Lung (tissue), 12 donors: ENCODE results near the gene PRDM9. TPM values are rescaled to one million over a fixed set of nuclear protein-coding genes. Genes with fewer than 3 reads are reported as not detected.
"Not testable (repeated sequence)": the region's sequence is repeated elsewhere in the genome, so short reads cannot be mapped to it uniquely, and the experiment has no call there.

Experiments used
- ATAC-seq: fragments of 200-7000 bp; cut with Tn5 transposase; one replicate; pipeline ENCODE4 v1.9.1; 2020; ENCODE audit warnings: moderate number of reproducible peaks; ENCODE audit not compliant: insufficient read depth, low FRiP score
- DNase-seq, 3 donors: peaks; one replicate each; pipeline ENCODE4 v3.0.0-alpha.2; 2013 to 2017
- H3K27ac ChIP-seq, 2 donors: one replicate each; pipeline ENCODE4 v1.5.1; 2013; ENCODE audit warnings: mild to moderate bottlenecking in 2 of 2, moderate library complexity in 2 of 2, control low read depth in 1 of 2, inconsistent platforms in 1 of 2, low read depth in 1 of 2, low read length in 1 of 2
- H3K27me3 ChIP-seq, 3 donors: one replicate each; pipeline ENCODE4 v1.5.1; 2013; ENCODE audit warnings: low read length in 2 of 3; ENCODE audit not compliant: control insufficient read depth in 3 of 3, insufficient read depth in 3 of 3
- H3K36me3 ChIP-seq, 4 donors: one replicate each; pipeline ENCODE4 v1.5.1; 2013; ENCODE audit warnings: low read length in 4 of 4, mild to moderate bottlenecking in 1 of 4, moderate library complexity in 1 of 4; ENCODE audit not compliant: control insufficient read depth in 4 of 4, insufficient read depth in 4 of 4
- H3K4me1 ChIP-seq, 5 donors: one replicate each; pipeline ENCODE4 v1.5.1; 2013; ENCODE audit warnings: low read length in 5 of 5, mild to moderate bottlenecking in 2 of 5, moderate library complexity in 1 of 5; ENCODE audit not compliant: control insufficient read depth in 5 of 5, insufficient read depth in 5 of 5
- H3K4me3 ChIP-seq: one replicate; pipeline ENCODE4 v1.5.1; 2013; ENCODE audit warnings: mild to moderate bottlenecking, control low read depth, moderate library complexity
- H3K9ac ChIP-seq, 2 donors: one replicate each; pipeline ENCODE4 v1.5.1; 2013; ENCODE audit warnings: low read length in 2 of 2, control low read depth in 1 of 2; ENCODE audit not compliant: insufficient read depth in 1 of 2
- H3K9me3 ChIP-seq, 4 donors: one replicate each; pipeline ENCODE4 v1.5.1; 2013; ENCODE audit warnings: low read length in 3 of 4, mild to moderate bottlenecking in 1 of 4, moderate library complexity in 1 of 4; ENCODE audit not compliant: control insufficient read depth in 4 of 4, insufficient read depth in 3 of 4
- CTCF ChIP-seq: IDR thresholded peaks from 2 replicates; pipeline ENCODE4 v1.5.1; 2012; ENCODE audit warnings: mild to moderate bottlenecking; ENCODE audit errors: control extremely low read depth, extremely low read depth
- WGBS, 2 donors: extraction: QIAGEN DNeasy Blood & Tissue Kit; methylation state at CpG; one replicate each; pipeline ENCODE4 v1.1.7; 2013; 5-methylcytosine and 5-hydroxymethylcytosine counted together
- polyA plus RNA-seq, 2 donors: library from polyadenylated mRNA; stranded (reverse); fragments of 200-250 nt; gene quantifications; one replicate each; pipeline ENCODE4 v1.2.1, GENCODE V29; 2013
- total RNA-seq, 2 donors: library from RNA; depleted of rRNA in 1 of 2; stranded (reverse); fragments of >200 nt in 1 of 2; gene quantifications; one replicate each; pipeline ENCODE4 v1.2.1, GENCODE V29; 2014 to 2021
- donor health status: control.
- donor health status: control.
- donor health status: Bipolar disorder and iron deficiency.
- donor health status: healthy.
- donor health status: DM: yes; HTN: yes; CAD: no.

PRDM9 gene
- total and polyA plus RNA-seq, 4 donors: not detected

DNA sequence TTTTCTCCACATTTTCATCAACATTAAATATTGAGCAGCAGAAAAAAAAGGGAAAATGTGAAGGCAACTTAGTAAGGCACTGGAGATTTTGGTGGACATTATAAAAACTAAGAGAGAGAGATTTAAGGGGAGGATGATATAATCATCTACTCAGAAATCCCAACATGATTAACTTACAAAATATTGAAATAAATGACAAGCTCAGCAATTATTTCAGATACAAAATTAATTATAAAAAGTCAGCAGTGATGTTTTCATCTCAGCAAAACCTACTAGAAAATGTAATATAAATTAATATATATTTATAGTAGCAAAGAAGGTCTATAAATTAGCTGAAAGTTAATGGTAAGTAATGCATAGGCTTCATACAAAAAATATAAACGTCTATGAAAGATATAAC, 30.8 kb upstream of the PRDM9 start:
- Histone ChIP-seq H3K9ac (no peak overlapping the region), H3K4me1 (no peaks in the 10 kb centered on the region), H3K36me3 (no peaks in the 10 kb centered on the region), H3K27ac (no peak overlapping the region), H3K27me3 (no peaks in the 10 kb centered on the region), H3K4me3 (no peak overlapping the region), H3K9me3 (no peaks in the 10 kb centered on the region)
- no peak for ATAC-seq
- TF ChIP-seq CTCF: no peak
- WGBS, 2 donors: 80% methylated on average over 1 of the region's 1 CpG
- no peak for DNase-seq

DNA sequence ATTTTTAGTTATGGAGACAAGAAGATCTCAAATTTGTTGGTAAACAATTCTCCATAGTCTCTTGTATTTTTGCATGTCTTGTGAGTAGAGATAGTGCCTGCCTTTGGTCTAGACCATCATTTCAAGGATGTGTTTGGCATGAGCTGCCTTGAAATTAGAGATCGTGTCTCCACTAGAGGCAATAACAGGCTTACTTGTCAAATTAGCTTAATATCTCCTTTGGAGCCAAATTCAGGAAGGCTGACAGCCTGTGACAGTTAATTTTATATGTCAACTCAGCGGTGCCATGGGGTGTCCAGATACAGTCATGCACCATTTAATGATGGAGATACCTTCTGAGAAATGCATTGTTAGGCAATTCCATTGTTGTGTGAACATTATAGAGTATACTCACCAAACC, 24.8 kb upstream of the PRDM9 start:
- no peak for DNase-seq
- 75 to 80% methylated on average over 2 of the region's 2 CpGs for WGBS, 2 donors
- Histone ChIP-seq H3K27ac (no peak overlapping the region), H3K9me3 (no peaks in the 10 kb centered on the region), H3K27me3 (no peaks in the 10 kb centered on the region), H3K4me1 (no peaks in the 10 kb centered on the region), H3K36me3 (no peaks in the 10 kb centered on the region), H3K9ac (no peak overlapping the region), H3K4me3 (no peak overlapping the region)
- TF ChIP-seq CTCF: no peak
- no peak for ATAC-seq

DNA sequence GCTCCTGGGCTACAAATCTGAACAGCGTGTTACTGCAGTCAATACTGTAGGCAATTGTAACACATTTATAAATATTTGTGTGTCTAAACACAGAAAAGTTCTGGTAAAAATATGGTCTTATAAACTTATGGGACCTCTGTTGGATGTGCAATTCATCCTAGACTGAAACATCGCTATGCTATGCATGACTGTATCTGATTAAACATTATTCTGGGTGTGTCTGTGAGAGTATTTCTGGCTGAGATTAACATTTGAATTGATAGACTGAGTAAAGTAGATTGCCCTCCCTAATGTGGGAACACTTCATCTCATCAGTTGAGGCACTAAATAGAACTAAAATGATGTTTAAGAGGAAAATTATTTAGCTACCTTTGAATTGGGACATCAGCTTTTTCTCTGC, 24.3 kb upstream of the PRDM9 start:
- no peaks in the 10 kb centered on the region for H3K4me1 ChIP-seq
- DNase-seq (no peak), ATAC-seq (no peak)
- H3K36me3 ChIP-seq: no peaks in the 10 kb centered on the region
- TF ChIP-seq CTCF: no peak
- no peak overlapping the region for H3K4me3 ChIP-seq
- H3K9me3 ChIP-seq: no peaks in the 10 kb centered on the region
- H3K27me3 ChIP-seq: no peaks in the 10 kb centered on the region
- H3K27ac ChIP-seq: no peak overlapping the region
- no peak overlapping the region for H3K9ac ChIP-seq
- 91 to 95% methylated on average over 2 of the region's 2 CpGs for WGBS, 2 donors

GRCh38 chr5:23484096-23484495, 23.3 kb upstream of the PRDM9 start:
- Histone ChIP-seq H3K36me3 (no peaks in the 10 kb centered on the region), H3K27me3 (no peaks in the 10 kb centered on the region), H3K27ac (no peak overlapping the region), H3K9ac (no peak overlapping the region), H3K4me3 (no peak overlapping the region), H3K4me1 (no peaks in the 10 kb centered on the region), H3K9me3 (no peaks in the 10 kb centered on the region)
- ATAC-seq (no peak), DNase-seq (no peak)
- WGBS, 2 donors: 70 to 76% methylated on average over 5 of the region's 5 CpGs
- no peak for TF ChIP-seq CTCF

DNA sequence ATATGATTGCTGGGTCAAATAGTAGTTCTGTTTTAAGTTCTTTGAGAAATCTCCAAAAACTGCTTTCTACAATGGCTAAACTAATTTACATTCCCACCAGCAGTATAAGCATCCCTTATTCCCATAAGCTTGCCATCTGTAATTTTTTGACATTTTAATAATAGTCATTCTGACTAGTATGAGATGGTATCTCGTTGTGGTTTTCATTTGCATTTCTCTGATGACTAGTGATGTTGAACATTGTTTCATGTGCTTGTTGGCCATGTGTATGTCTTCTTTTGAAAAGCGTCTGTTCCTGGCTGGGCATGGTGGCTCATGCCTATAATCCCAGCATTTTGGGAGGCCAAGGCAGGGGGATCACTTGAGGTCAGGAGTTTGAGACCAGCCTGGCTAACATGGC, 21.2 kb upstream of the PRDM9 start:
- H3K4me3 ChIP-seq, H3K9ac ChIP-seq, H3K4me1 ChIP-seq, H3K9me3 ChIP-seq, H3K36me3 ChIP-seq, DNase-seq, ATAC-seq, H3K27ac ChIP-seq, H3K27me3 ChIP-seq: not testable (repeated sequence)
- 86 to 93% methylated on average over 2 of the region's 2 CpGs for WGBS, 2 donors
